H1 (cell line): Measurements from ENCODE around the gene OTOP3. TPM values are rescaled to one million over a fixed set of nuclear protein-coding genes. Genes with fewer than 3 reads are reported as not detected.

Experiments
- CTCF ChIA-PET: fragments of 300-600 bp; sonication (Branson Sonifier 250); formaldehyde crosslinking; loops from one replicate; lab custom pipeline; 2021; ENCODE audit not compliant: partially characterized antibody; lab: Charles Lee
- POLR2A ChIA-PET: fragments of 300-600 bp; sonication (Branson Sonifier 250); formaldehyde crosslinking; loops from one replicate; lab custom pipeline; 2021; ENCODE audit warnings: inconsistent platforms; ENCODE audit not compliant: partially characterized antibody; lab: Charles Lee
- DNase-seq, 2 experiments: peaks; one replicate each; pipeline versions ENCODE4 v3.0.0 to v3.0.0-alpha.2; 2010 to 2022; ENCODE audit warnings: low spot score in 2 of 2, low read depth in 1 of 2, mixed read lengths in 1 of 2
- FAIRE-seq: peaks from 2 replicates; lab custom pipeline; 2011; peaks lifted over from hg19 to GRCh38; lab: Jason Lieb, UNC
- H2AFZ ChIP-seq: 2 replicates; pipeline ENCODE4 v1.8.1; 2012; ENCODE audit warnings: low read length, inconsistent platforms
- H2AK5ac ChIP-seq: 2 replicates; pipeline ENCODE4 v1.6.1; 2013; ENCODE audit warnings: low read depth, low read length
- H2BK120ac ChIP-seq: replicated peaks from 2 replicates; pipeline ENCODE3; 2013; ENCODE audit warnings: low read depth, low read length, inconsistent platforms
- H2BK12ac ChIP-seq: 2 replicates; pipeline ENCODE4 v1.6.1; 2013; ENCODE audit warnings: low read depth, low read length
- H2BK15ac ChIP-seq: 2 replicates; pipeline ENCODE4 v1.6.1; 2013; ENCODE audit warnings: low read length
- H2BK20ac ChIP-seq: 2 replicates; pipeline ENCODE4 v1.6.1; 2013; ENCODE audit warnings: low read length
- H2BK5ac ChIP-seq: 2 replicates; pipeline ENCODE4 v1.6.1; 2013; ENCODE audit warnings: low read depth, low read length
- H3K14ac ChIP-seq: 2 replicates; pipeline ENCODE4 v1.6.1; 2013; ENCODE audit warnings: inconsistent platforms; ENCODE audit not compliant: insufficient read length
- H3K18ac ChIP-seq: 2 replicates; pipeline ENCODE4 v1.6.1; 2013; ENCODE audit warnings: low read length; ENCODE audit errors: extremely low read depth
- H3K23ac ChIP-seq: 2 replicates; pipeline ENCODE4 v1.6.1; 2013; ENCODE audit warnings: inconsistent platforms; ENCODE audit not compliant: insufficient read length
- H3K23me2 ChIP-seq: 2 replicates; pipeline ENCODE4 v1.6.1; 2013; ENCODE audit warnings: low read depth, low read length
- H3K27ac ChIP-seq: 2 replicates; pipeline ENCODE4 v1.6.1; 2011; ENCODE audit warnings: low read depth, low read length, inconsistent platforms
- H3K27me3 ChIP-seq, 4 experiments: replicated peaks in 1 of 4; 1 replicate in 1 of 4; 2 replicates in 3 of 4; pipeline versions ENCODE4 v1.6.1 to v1.8.1; 2011 to 2013; ENCODE audit warnings: low read length in 3 of 4, mild to moderate bottlenecking in 3 of 4, inconsistent platforms in 2 of 4, mixed read lengths in 2 of 4, moderate library complexity in 1 of 4; ENCODE audit not compliant: control insufficient read depth in 3 of 4, insufficient read depth in 3 of 4; ENCODE audit errors: extremely low read depth in 1 of 4
- H3K36me3 ChIP-seq, 4 experiments: 2 replicates each; pipeline versions ENCODE4 v1.6.1 to v1.8.1; 2011 to 2013; ENCODE audit warnings: mild to moderate bottlenecking in 4 of 4, low read length in 3 of 4, moderate library complexity in 2 of 4, control low read depth in 1 of 4, inconsistent platforms in 1 of 4; ENCODE audit not compliant: insufficient read depth in 4 of 4, control insufficient read depth in 2 of 4
- H3K4ac ChIP-seq: replicated peaks from 2 replicates; pipeline ENCODE3; 2013; ENCODE audit warnings: low read length, low read depth, mixed read lengths, inconsistent platforms; ENCODE audit not compliant: insufficient read length
- H3K4me1 ChIP-seq, 4 experiments: replicated peaks in 1 of 4; 1 replicate in 1 of 4; 2 replicates in 3 of 4; pipeline versions ENCODE4 v1.6.1 to v1.8.1; 2011 to 2013; ENCODE audit warnings: low read length in 3 of 4, inconsistent platforms in 2 of 4, mixed read lengths in 1 of 4; ENCODE audit not compliant: insufficient read depth in 4 of 4, control insufficient read depth in 3 of 4
- H3K4me2 ChIP-seq, 2 experiments: 2 replicates each; pipeline versions ENCODE4 v1.6.1 to v1.8.1; 2011 to 2013; ENCODE audit warnings: low read depth in 2 of 2, low read length in 2 of 2, control low read depth in 1 of 2, inconsistent platforms in 1 of 2, mild to moderate bottlenecking in 1 of 2; ENCODE audit not compliant: insufficient read depth in 1 of 2
- H3K4me3 ChIP-seq, 4 experiments: fragments of 200-600, 300-600 bp in 1 of 4; sonication (generic), shearing (Covaris generic), sonication (Bioruptor Twin) in 1 of 4; 2 replicates each; pipeline versions ENCODE4 v1.5.1 to v1.8.1; 2011 to 2016; ENCODE audit warnings: low read length in 4 of 4, low read depth in 3 of 4, control low read depth in 2 of 4, inconsistent platforms in 2 of 4, mild to moderate bottlenecking in 2 of 4, mixed read lengths in 1 of 4, moderate library complexity in 1 of 4; ENCODE audit not compliant: insufficient read depth in 2 of 4; ENCODE audit errors: extremely low read depth in 1 of 4
- H3K56ac ChIP-seq: replicated peaks from 2 replicates; pipeline ENCODE3; 2013; ENCODE audit warnings: low read depth, mild to moderate bottlenecking, mixed read lengths, low read length, inconsistent platforms; ENCODE audit not compliant: insufficient read length
- H3K79me1 ChIP-seq: 2 replicates; pipeline ENCODE4 v1.6.1; 2013; ENCODE audit warnings: low read depth, low read length, control low read depth
- H3K79me2 ChIP-seq, 2 experiments: 2 replicates each; pipeline versions ENCODE4 v1.6.1 to v1.8.1; 2012 to 2013; ENCODE audit warnings: low read length in 2 of 2, mild to moderate bottlenecking in 2 of 2, inconsistent platforms in 1 of 2; ENCODE audit not compliant: insufficient read depth in 2 of 2, control insufficient read depth in 1 of 2
- H3K9ac ChIP-seq, 4 experiments: replicated peaks in 1 of 4; 1 replicate in 1 of 4; 2 replicates in 3 of 4; pipeline versions ENCODE4 v1.6.1 to v1.8.1; 2011 to 2013; ENCODE audit warnings: low read depth in 3 of 4, low read length in 3 of 4, control low read depth in 2 of 4, mild to moderate bottlenecking in 2 of 4, moderate library complexity in 2 of 4, inconsistent platforms in 1 of 4; ENCODE audit errors: extremely low read depth in 1 of 4
- H3K9me3 ChIP-seq, 2 experiments: 2 replicates each; pipeline versions ENCODE4 v1.6.1 to v1.8.1; 2012 to 2013; ENCODE audit warnings: mild to moderate bottlenecking in 2 of 2, moderate library complexity in 2 of 2, control low read depth in 1 of 2, inconsistent platforms in 1 of 2, low read depth in 1 of 2, low read length in 1 of 2, mixed read lengths in 1 of 2; ENCODE audit not compliant: insufficient read depth in 2 of 2
- H4K20me1 ChIP-seq, 2 experiments: replicated peaks in 1 of 2; 2 replicates each; pipeline versions ENCODE3 to v1.8.1; 2011 to 2013; ENCODE audit warnings: inconsistent platforms in 2 of 2, low read length in 2 of 2, mild to moderate bottlenecking in 1 of 2; ENCODE audit not compliant: insufficient read depth in 2 of 2, control insufficient read depth in 1 of 2
- H4K5ac ChIP-seq: 2 replicates; pipeline ENCODE4 v1.6.1; 2013; ENCODE audit warnings: low read length, low read depth, mixed read lengths, inconsistent platforms; ENCODE audit not compliant: insufficient read length
- H4K8ac ChIP-seq: 2 replicates; pipeline ENCODE4 v1.8.0; 2013; ENCODE audit warnings: mild to moderate bottlenecking, moderate library complexity, low read length, inconsistent platforms; ENCODE audit not compliant: insufficient read depth; ENCODE audit errors: extremely low read depth
- H4K91ac ChIP-seq: replicated peaks from 2 replicates; pipeline ENCODE3; 2013; ENCODE audit warnings: low read length, mixed read lengths, inconsistent platforms; ENCODE audit not compliant: insufficient read length
- BACH1 ChIP-seq: IDR thresholded peaks from 2 replicates; pipeline ENCODE4 v1.6.1; 2012; ENCODE audit warnings: low read length, improper control_type of control experiment
- BRCA1 ChIP-seq: IDR thresholded peaks from 2 replicates; pipeline ENCODE4 v1.6.1; 2012; ENCODE audit warnings: low read depth, low read length, improper control_type of control experiment
- CBX8 ChIP-seq: fragments of 300-800, 300-1000 bp; sonication (generic); IDR thresholded peaks from 2 replicates; pipeline ENCODE4 v1.7.1; 2016; ENCODE audit warnings: low read depth, low read length, borderline replicate concordance
- CHD1 ChIP-seq: IDR thresholded peaks from 2 replicates; pipeline ENCODE4 v1.6.1; 2012; ENCODE audit warnings: low read depth, low read length, improper control_type of control experiment
- FOSL1 ChIP-seq: IDR thresholded peaks from 2 replicates; pipeline ENCODE4 v1.6.1; 2011; ENCODE audit warnings: mild to moderate bottlenecking, low read depth, low read length, moderate library complexity; ENCODE audit not compliant: insufficient read depth
- KDM1A ChIP-seq: fragments of 200-600, 300-600 bp; sonication (generic); IDR thresholded peaks from 2 replicates; pipeline ENCODE4 v1.7.1; 2016; ENCODE audit warnings: mild to moderate bottlenecking, low read length, borderline replicate concordance
- KDM5A ChIP-seq: fragments of 200-600 bp; IDR thresholded peaks from 2 replicates; pipeline ENCODE4 v1.7.1; 2012; ENCODE audit warnings: mild to moderate bottlenecking, low read length, inconsistent platforms, mixed read lengths
- MAX ChIP-seq: IDR thresholded peaks from 2 replicates; pipeline ENCODE4 v1.6.1; 2012; ENCODE audit warnings: inconsistent platforms
- NANOG ChIP-seq: IDR thresholded peaks from 2 replicates; pipeline ENCODE4 v1.6.1; 2011; ENCODE audit warnings: low read length, low read depth, mild to moderate bottlenecking, inconsistent platforms; ENCODE audit not compliant: insufficient read depth, poor library complexity, severe bottlenecking
- NRF1 ChIP-seq: IDR thresholded peaks from 2 replicates; pipeline ENCODE4 v1.6.1; 2011; ENCODE audit warnings: mild to moderate bottlenecking, low read depth, low read length, improper control_type of control experiment
- POU5F1 ChIP-seq: IDR thresholded peaks from 2 replicates; pipeline ENCODE4 v1.6.1; 2011; ENCODE audit warnings: low read depth, mild to moderate bottlenecking, low read length, moderate library complexity
- RXRA ChIP-seq: IDR thresholded peaks from 2 replicates; pipeline ENCODE4 v1.6.1; 2011; ENCODE audit warnings: low read depth, mild to moderate bottlenecking, low read length, moderate library complexity; ENCODE audit not compliant: insufficient read depth
- TAF7 ChIP-seq: optimal IDR thresholded peaks from 2 replicates; pipeline ENCODE3; 2011; ENCODE audit warnings: low read depth, mild to moderate bottlenecking, inconsistent platforms, low read length, moderate library complexity, borderline replicate concordance
- ZNF274 ChIP-seq: IDR thresholded peaks from 2 replicates; pipeline ENCODE4 v1.7.0; 2012; ENCODE audit warnings: low read length, borderline replicate concordance; ENCODE audit errors: extremely low read depth
- WGBS, 2 experiments: shearing (Covaris generic) in 1 of 2; methylation state at CpG; one replicate each; pipeline versions ENCODE4 v1.1.6 to v1.1.7; 2013 to 2015; ENCODE audit warnings: low lambda C conversion rate in 2 of 2, mixed read lengths in 2 of 2, inconsistent platforms in 1 of 2, low coverage in 1 of 2, missing lambda C conversion rate in 1 of 2; ENCODE audit not compliant: insufficient replicate concordance in 2 of 2, insufficient coverage in 1 of 2, insufficient read length in 1 of 2; ENCODE audit errors: extremely low coverage in 1 of 2, missing lambda C conversion rate in 1 of 2; 5-methylcytosine and 5-hydroxymethylcytosine counted together
- polyA plus RNA-seq, 7 experiments: library from polyadenylated mRNA; depleted of rRNA in 3 of 7; stranded (reverse) in 5 of 7; unstranded in 2 of 7; fragments of >200 nt in 5 of 7; fragments of 200-250 nt in 2 of 7; gene quantifications; 1 replicate in 5 of 7; 2 replicates in 1 of 7; 4 replicates in 1 of 7; pipeline versions ENCODE4 v1.2.1 to v1.2.3, GENCODE V29; 2011 to 2013; ENCODE audit warnings: missing spikeins in 2 of 7, mixed read lengths in 2 of 7
- total RNA-seq: library from RNA; stranded (reverse); fragmentation: NEBNext Ultra II Directional; extraction: Animal tissue kit (Norgen Biotek cat#: 25700); gene quantifications from 2 replicates; pipeline ENCODE4 v1.2.1, GENCODE V29; 2021

OTOP3 gene
- total and polyA plus RNA-seq, 2 of the 8 experiments (the other 6 are each of a cell fraction or from before 2014, with no cell fraction given): 0.05 TPM; not detected in 1

DNA sequence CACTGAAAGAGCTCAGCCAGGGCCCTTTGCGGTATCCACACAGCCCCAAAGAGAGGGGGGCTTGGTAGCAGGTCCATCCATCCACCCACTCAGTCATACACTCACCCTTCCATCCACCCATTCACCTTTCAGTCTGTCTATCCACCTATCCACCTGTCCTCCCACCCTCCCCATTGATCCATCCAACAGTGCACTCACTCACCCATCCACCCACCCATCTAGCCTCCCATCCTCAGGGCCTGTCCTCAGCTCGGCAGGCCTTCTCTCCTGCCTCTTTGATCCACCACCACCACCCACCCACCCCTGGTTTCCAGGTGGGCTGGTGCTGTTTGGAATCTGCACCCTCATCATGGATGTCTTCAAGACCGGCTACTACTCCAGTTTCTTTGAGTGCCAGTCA, 10.5 kb upstream of the OTOP3 start:
- Histone ChIP-seq H3K18ac (no peak overlapping the region), H4K91ac (no peak overlapping the region), H3K9me3 (no peaks in the 10 kb centered on the region), H3K79me2 (no peaks in the 10 kb centered on the region), H3K4ac (no peak overlapping the region), H2BK120ac (no peak overlapping the region), H3K4me1 (peaks cover 0 to 18% (median 16%) of the 10 kb centered on the region in 4 experiments; a peak in 6 of 7 replicates), H4K8ac (no peak overlapping the region), H3K27me3 (peaks cover 40 to 60% (median 55%) of the 10 kb centered on the region in 4 experiments), H3K27ac (no peak overlapping the region), H2BK5ac (no peak overlapping the region), H3K56ac (no peak overlapping the region), H2BK12ac (no peak overlapping the region), H2BK20ac (no peak overlapping the region), H2AFZ (no peak overlapping the region), H3K9ac (no peak overlapping the region), H2AK5ac (no peak overlapping the region), H3K23ac (no peak overlapping the region), H3K79me1 (no peaks in the 10 kb centered on the region), H3K4me2 (peak overlapping the region in 1 of 2 experiments; percentile 90; a peak in 1 of 4 replicates), H4K5ac (no peak overlapping the region), H2BK15ac (no peak overlapping the region; the same call in 1 of the 2 replicates), H3K4me3 (no peak overlapping the region), H3K14ac (no peak overlapping the region), H3K36me3 (no peaks in the 10 kb centered on the region; a peak in 1 of 8 replicates), H3K23me2 (peaks cover 9% of the 10 kb centered on the region; the same call in 1 of the 2 replicates), H4K20me1 (peaks cover 0 to 5% of the 10 kb centered on the region in 2 experiments)
- DNase-seq (no peak), FAIRE-seq (no peak)
- 78% methylated on average over 3 of the region's 3 CpGs; no CpG with 5 or more reads in 1 of the 2 experiments for WGBS, 2 experiments
- ChIA-PET CTCF (interaction anchor here (1.0 to 49.9 kb wide), 9 partner anchors 15 to 111 kb away, joined by 3 to 1072 read pairs (median 4); no protein-coding TSS in a partner anchor), POLR2A (interaction anchor here (0.6 to 1.7 kb wide), 6 partner anchors 11 to 336 kb away, joined by 3 to 4 read pairs (median 3); partner anchors contain the start of gene GGA3)
- TF ChIP-seq BRCA1: no peak
- no peak for TF ChIP-seq POU5F1
- TF ChIP-seq ZNF274: no peak
- no peak for TF ChIP-seq CBX8
- TF ChIP-seq FOSL1: no peak
- TF ChIP-seq BACH1: no peak
- no peak for TF ChIP-seq KDM5A
- no peak for TF ChIP-seq KDM1A
- TF ChIP-seq CHD1: no peak
- no peak for TF ChIP-seq NANOG
- no peak for TF ChIP-seq MAX
- no peak for TF ChIP-seq TAF7
- no peak for TF ChIP-seq NRF1
- TF ChIP-seq RXRA: no peak
